Myocyte (in vitro differentiated cells): ENCODE results near the gene LYPD3. TPM values are rescaled to one million over a fixed set of nuclear protein-coding genes. Genes with fewer than 3 reads are reported as not detected.
"Not testable (repeated sequence)": the region's sequence is repeated elsewhere in the genome, so short reads cannot be mapped to it uniquely, and the experiment has no call there.

Experiments
- DNase-seq: peaks from one replicate; pipeline ENCODE4 v3.0.0-alpha.2; 2012; ENCODE audit warnings: low read depth
- polyA plus RNA-seq: library from polyadenylated mRNA; unstranded; fragments of >200 nt; gene quantifications from one replicate; pipeline ENCODE4 v1.2.1, GENCODE V29; 2012; ENCODE audit warnings: missing spikeins
- total RNA-seq: library from RNA; depleted of rRNA; stranded (reverse); fragments of >200 nt; gene quantifications from 2 replicates; pipeline ENCODE4 v1.2.3, GENCODE V29; 2014

The LYPD3 gene
- total RNA-seq = 0.21 and 0.37 TPM in 2 replicates
- polyA plus RNA-seq = 0.20 TPM

DNA sequence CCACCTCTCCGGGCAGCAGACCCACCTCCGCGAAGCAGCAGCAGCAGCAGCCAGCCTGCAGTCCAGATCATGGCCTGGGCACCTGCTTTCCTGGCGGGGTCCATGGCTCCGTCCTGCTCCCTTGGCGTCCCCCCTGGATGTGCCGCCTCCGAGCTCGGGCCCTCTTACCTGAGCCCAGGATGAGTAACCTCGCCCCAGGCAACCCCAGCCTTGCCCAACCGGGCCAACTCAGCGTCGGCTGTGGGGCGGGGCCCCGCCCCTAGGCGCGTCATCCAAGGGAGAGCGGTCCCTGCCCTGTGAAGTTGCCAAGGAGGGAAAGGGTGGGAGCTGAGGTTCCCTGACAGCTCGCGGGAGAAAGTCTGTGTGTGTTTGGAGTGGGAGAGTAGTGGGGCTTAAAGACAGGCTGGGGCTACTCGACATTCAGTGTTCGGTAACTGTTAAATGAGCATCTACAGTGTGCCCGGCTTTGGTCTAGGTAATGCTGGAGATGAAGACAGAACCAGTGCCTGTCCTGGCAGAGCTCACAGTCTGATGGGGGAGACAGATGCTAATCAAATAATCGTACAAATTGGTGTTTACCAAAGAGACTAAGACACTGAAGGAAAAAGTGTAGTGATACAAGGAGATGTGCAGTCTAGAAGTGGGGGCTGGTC lies at the start of gene LYPD3:
Gene LYPD3, minus strand, starts transcription at position 141 of the 653 bp plus-strand sequence. Its CDS starts 37 bp downstream, at position 104.
- no peak for DNase-seq

GRCh38 chr19:43512399-43512798 lies 47.0 kb upstream of the LYPD3 start:
- not testable (repeated sequence) for DNase-seq

- no peak for DNase-seq
These were observed 45.9 kb upstream of the LYPD3 start for GRCh38 chr19:43511324-43511723.

GRCh38 chr19:43510713-43511112 lies 45.3 kb upstream of the LYPD3 start:
- no peak for DNase-seq

DNA sequence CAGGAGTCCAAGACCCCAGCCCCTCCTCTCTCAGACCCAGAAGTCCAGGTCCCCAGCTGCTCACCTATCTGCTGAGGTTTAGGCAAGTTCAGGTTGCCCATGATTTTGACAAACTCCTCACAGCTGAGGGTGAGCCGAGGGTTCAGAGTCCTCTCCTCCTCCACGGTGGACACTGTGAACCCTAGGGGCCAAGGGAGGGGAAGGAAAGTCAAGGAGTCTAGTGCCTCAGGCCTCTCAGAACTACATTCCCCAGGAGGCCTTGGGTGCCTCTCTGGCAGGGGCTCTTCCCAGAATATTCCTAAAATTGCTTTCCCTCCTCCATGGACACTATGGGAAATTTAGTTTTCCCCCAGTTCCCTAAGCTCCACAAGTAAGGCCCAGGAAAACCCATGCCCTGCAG lies 42.5 kb upstream of the LYPD3 start:
- no peak for DNase-seq

- no peak for DNase-seq
These were observed 41.2 kb upstream of the LYPD3 start for GRCh38 chr19:43506629-43507028.

DNA sequence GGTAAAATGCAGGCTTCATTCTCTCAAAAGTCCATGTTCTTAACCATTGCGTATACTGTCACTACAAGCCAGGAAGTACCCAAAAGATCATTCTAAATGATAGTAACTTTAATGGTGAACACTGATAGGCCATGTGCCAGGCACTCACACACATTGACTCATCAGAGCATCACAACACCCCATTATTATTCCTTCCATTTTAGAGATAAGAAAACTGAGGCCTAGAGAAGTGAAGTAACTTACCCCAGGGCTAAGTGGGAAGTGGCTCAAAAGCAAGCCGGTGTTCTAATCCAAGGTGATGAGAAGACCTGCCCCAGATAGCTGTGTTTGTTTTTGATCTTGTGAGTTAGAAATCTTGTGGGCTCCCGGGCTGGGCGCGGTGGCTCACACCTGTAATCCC lies 40.5 kb upstream of the LYPD3 start:
- no peak for DNase-seq

DNA sequence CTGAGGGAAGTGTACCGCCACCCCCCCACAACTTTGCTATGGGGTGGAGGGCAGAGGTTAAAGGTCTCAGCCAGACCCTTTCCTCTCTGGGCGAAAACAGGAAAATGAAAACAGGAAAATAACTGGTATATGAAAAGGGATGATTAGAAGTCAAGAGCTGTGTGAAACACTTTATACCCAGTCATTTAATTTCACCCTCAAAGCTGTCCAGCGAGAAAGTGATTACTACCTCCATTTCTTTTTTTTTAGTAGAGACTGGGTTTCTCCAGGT lies 39.7 kb upstream of the LYPD3 start:
- no peak for DNase-seq

- DNase-seq = peak; percentile 45
These were observed 39.2 kb upstream of the LYPD3 start, which contains the start of gene PHLDB3 for GRCh38 chr19:43504426-43505185. TSS of gene PHLDB3 (minus strand) at chr19:43504746. CDS start at chr19:43504118, 628 bp downstream.

DNA sequence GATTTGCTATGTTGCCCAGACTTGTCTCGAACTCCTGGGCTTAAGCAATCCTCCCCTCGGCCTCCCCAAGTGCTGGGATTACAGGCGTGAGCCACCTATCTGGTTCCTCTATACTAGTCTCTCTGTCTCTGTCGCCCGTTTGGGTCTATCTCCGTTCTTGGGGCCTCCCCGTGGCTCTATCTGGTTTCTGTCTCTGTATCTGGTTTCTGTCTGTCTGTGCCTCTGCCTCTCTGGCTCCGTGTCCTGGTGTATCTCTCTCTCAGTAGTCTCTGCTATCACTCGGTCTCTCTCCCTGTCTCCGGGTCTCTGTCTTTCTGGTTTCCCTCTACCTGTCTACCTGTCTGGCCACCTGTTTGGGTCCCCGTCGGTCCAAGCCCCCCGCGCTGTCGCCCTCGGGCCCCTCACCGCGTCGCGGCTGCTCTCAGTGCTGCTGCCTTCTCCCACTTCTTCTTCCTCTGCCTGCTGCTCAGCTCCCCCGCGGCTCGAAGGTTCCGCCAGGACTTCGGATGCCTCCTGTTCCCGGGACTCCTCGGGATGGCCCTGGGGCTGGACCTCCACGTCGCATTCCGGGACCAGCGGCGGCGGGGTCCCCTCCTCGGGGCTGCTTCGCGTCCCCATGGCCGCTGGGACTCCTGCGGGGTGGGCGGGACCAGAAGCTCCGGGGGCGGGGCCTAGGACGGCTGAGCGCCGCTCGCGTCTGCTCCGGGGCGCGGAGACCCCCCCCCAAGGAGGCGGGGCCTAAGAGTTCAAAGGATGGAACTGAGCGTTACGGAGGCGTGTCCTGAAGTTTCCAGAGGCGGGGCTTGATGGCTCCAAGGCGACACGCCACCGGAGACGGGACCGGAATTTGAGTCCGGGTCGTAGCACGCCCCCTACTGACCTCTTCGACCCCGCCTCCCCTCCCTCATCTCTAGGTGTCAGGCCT lies 38.4 kb upstream of the LYPD3 start:
- DNase-seq = peak; percentile 96

GRCh38 chr19:43502419-43502976 lies 37.1 kb upstream of the LYPD3 start:
- DNase-seq = no peak

- no peak for DNase-seq
These were observed 36.4 kb upstream of the LYPD3 start for GRCh38 chr19:43501661-43502418.

DNA sequence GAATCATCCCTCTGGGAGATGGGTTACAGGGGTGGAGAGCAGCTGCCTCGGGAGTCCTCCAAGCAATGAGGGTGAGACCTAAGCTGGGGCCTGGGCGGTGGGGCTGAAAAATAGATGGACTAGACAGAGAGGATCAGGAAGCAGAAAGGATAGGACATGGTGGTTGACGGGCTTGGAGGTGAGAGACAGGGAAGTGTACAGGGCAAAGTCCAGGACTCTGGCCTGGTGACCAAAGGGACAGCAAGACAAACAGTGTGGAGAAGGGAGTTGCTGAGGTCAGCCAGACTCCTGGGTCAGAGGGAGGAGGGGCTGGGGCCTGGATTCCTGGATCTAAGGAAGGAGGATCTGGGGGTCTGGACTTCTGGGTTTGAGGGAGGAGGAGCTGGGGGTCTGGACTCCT lies 33.6 kb upstream of the LYPD3 start:
- no peak for DNase-seq

DNA sequence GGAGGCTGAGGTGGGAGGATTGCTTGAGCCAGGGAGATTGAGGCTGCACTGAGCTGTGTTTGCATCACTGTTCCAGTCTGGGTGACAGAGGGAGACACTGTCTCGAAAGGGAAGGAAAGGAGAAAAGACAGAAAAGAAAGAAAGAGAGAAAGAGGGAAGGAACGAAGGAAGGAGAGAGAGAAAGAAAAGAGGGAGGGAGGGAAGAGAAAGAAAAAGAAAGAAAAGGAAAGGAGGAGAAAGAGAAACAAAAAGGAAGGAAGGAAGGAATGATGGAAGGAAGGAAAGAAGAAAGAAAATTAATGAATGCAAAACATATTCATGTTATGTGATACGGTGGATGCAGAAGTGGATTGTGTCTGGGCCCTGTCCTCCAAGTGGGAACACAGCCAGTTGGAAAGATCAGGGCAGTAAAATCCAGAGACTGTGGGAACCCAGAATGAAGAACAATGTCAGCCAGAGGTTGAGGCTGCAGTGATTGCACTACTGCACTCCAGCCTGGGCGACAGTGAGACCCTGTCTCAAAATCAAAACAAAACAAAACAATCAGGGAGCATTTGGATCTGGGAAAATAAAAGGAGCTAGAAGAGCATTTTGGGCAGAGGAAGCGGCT lies 32.9 kb upstream of the LYPD3 start:
- no peak for DNase-seq

DNA sequence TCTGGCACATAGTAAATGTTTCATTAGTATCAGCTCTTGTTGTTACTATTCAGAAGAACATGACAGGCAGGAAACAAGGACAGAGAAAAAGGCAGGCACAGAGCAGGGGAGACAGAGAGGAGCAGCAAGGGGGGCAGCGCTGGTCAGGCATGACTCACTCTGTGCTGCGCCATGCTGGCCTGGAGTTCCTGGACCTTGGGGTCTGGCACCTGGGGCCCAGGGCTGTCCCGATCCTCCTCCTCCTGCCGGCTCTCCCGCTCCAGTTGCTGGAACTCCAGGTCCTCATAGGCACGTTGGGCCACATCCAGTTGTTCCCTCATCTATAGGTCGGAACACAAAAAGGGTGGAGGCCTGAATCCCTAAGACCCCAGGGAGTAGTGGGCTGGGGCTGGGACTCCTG lies 31.6 kb upstream of the LYPD3 start:
- no peak for DNase-seq

DNA sequence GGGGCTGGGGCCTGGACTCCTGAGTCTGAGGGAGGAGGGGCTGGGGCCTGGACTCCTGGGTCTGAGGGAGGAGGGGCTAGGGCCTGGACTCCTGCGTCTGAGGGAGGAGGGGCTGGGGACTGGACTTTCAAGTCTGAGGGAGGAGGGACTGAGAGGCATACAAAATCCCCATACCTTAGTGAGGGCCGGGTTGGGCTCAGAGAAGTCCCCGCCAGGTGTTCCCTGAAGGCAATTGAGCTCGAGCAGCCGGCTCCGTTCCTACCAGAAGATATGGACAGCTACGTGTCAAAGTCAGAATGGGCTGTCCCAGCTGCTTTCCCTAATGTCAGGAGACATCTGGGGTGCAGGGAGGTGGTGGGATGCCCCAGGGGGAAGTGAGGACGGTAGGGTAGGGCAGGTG lies 29.7 kb upstream of the LYPD3 start:
- no peak for DNase-seq

DNA sequence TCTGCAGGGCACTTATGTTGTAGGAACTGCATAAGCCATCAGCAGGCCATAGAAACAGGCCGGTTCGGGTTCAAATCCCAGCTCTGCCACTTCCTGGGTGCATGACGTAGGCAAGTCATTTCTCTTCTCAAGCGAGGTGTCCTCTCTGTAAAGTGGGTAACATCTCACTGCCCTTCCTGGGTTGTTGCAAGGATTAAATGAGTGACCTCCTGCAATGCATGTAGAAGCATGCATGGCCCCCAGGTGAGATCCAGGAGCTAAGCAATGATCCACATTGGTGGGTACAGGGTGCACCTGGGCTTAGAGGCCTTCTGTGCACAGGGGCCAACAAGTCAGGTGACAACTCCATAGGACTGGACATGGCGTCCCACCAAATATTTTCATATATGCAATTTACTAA lies 25.4 kb upstream of the LYPD3 start:
- no peak for DNase-seq

DNA sequence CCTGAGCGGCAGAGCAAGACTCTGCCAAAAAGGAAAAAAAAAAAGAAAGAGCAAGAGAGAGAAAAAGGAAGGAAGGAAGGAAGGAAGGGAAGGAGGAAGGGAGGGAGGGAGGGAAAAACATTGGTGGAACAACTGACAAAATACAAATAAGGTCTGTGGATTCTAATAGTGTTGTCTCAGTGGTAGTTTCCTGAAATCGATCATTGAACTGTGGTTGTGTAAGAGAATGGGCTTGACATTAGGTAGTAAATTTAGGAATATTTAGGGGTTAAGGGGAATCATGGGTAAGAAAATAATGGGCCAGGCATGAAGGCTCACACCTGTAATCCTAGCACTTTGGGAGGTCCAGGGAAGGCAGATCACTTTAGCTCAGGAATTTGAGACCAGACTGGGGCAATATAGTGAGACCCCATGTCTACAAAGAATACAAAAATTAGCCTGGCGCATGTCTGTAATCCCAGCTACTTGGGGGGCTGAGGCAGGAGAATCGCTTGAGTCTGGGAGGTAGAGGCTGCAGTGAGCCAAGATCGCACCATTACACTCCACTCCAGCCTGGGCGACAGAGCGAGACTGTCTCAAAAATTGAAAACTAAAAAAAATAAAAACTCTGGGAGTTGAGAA lies 24.7 kb upstream of the LYPD3 start:
- no peak for DNase-seq

- no peak for DNase-seq
These were observed 23.9 kb upstream of the LYPD3 start for GRCh38 chr19:43489310-43489709.

DNA sequence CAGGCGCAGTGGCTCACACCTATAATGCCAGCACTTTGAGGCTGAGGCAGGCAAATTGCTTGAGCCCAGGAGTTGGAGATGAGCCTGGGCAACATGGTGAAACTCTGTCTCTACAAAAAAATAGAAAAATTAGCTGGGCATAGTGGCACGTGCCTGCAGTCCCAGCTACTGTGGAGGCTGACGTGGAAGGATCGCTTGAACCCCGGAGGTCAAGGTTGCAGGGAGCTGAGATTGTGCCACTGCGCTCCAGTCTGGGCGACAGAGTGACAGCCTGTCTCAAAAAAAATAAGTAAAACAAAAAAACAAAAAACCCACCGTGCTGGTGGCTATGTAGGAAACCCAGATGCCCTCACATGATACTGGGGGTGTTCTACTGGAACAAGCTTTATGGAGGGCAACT lies 22.8 kb upstream of the LYPD3 start:
- DNase-seq = no peak
